Heart right ventricle (tissue), 16 donors: ENCODE data around the gene CPZ. TPM values are rescaled to one million over a fixed set of nuclear protein-coding genes. Genes with fewer than 3 reads are reported as not detected.
A peak's percentile ranks its signal among the peaks of the same experiment; 100 is the strongest.

Experiments
- ATAC-seq, 8 donors: fragments of 200-7000 bp; cut with Tn5 transposase; one replicate each; pipeline ENCODE4 v1.9.1; 2020; ENCODE audit warnings: mild to moderate bottlenecking in 8 of 8, moderate library complexity in 8 of 8, moderate number of reproducible peaks in 1 of 8
- DNase-seq, 2 donors: peaks; one replicate each; pipeline ENCODE4 v3.0.0-alpha.2; 2020
- H3K27ac ChIP-seq, 10 donors: fragments of 200-600 bp; sonication (generic) in 2 of 10; one replicate each; pipeline versions ENCODE4 v1.5.0 to v1.8.0; 2020 to 2022; ENCODE audit warnings: mild to moderate bottlenecking in 3 of 10
- H3K27me3 ChIP-seq, 7 donors: fragments of 200-600 bp; one replicate each; pipeline ENCODE4 v1.8.0; 2021 to 2022; ENCODE audit warnings: mild to moderate bottlenecking in 2 of 7
- H3K36me3 ChIP-seq, 9 donors: fragments of 200-600 bp; sonication (generic) in 1 of 9; one replicate each; pipeline versions ENCODE4 v1.5.0 to v1.8.0; 2020 to 2022; ENCODE audit warnings: mild to moderate bottlenecking in 2 of 9
- H3K4me1 ChIP-seq, 9 donors: fragments of 200-600 bp; sonication (generic) in 1 of 9; one replicate each; pipeline versions ENCODE4 v1.5.0 to v1.8.0; 2020 to 2022; ENCODE audit warnings: mild to moderate bottlenecking in 4 of 9
- H3K4me3 ChIP-seq, 10 donors: fragments of 200-600 bp; sonication (generic) in 2 of 10; one replicate each; pipeline versions ENCODE4 v1.5.0 to v1.8.0; 2020 to 2022; ENCODE audit warnings: mild to moderate bottlenecking in 7 of 10, moderate library complexity in 2 of 10
- H3K9me3 ChIP-seq, 11 donors: fragments of 200-600 bp in 10 of 11; sonication (generic) in 2 of 11; one replicate each; pipeline versions ENCODE4 v1.5.0 to v1.8.0; 2013 to 2022; ENCODE audit warnings: mild to moderate bottlenecking in 2 of 11, control low read depth in 1 of 11, moderate library complexity in 1 of 11
- CTCF ChIP-seq, 9 donors: fragments of 200-600 bp; sonication (generic) in 2 of 9; IDR thresholded peaks; one replicate each; pipeline versions ENCODE4 v1.5.0 to v1.8.0; 2021 to 2022; ENCODE audit warnings: antibody characterized with exemption in 9 of 9, mild to moderate bottlenecking in 5 of 9, moderate library complexity in 1 of 9
- WGBS, 2 donors: extraction: QIAGEN DNeasy Blood & Tissue Kit; methylation state at CpG; one replicate each; pipeline ENCODE4 v1.1.7; 2013; ENCODE audit warnings: inconsistent platforms in 1 of 2; 5-methylcytosine and 5-hydroxymethylcytosine counted together
- intact Hi-C, 10 donors: fragments of 100-400 bp; cut with DNase I; formaldehyde crosslinking; loops; one replicate each; pipeline versions ENCODE4 v1.11.1 to v1.14.2; 2022
- long read RNA-seq, 3 donors: library from polyadenylated mRNA; unstranded; transcript quantifications; one replicate each; pipeline ENCODE4 v2.0.0, GENCODE V29; 2020 to 2021
- polyA plus RNA-seq, 2 donors: library from polyadenylated mRNA; stranded (reverse); fragments of 200-250 nt; gene quantifications; one replicate each; pipeline ENCODE4 v1.2.3, GENCODE V29; 2013
- total RNA-seq, 10 donors: library from RNA; stranded (reverse); fragmentation: NEBNext Ultra II Directional in 3 of 10; extraction: Animal tissue kit (Norgen Biotek cat#: 25700) in 3 of 10; gene quantifications; one replicate each; pipeline versions ENCODE4 v1.2.1 to v1.2.4, GENCODE V29; 2021 to 2023
- donor health status: Arrhythmogenic right ventricular cardiomyopathy.
- donor health status: ischemic (EF 13 %, LVEDD 7.1; RV severe dilation, severe dysfunction).
- donor health status: healthy with polysubstance abuse.
- donor health status: DM: no; HTN: yes; CAD: no.
- donor health status: DM: no; HTN: no; CAD: no.
- donor health status: ischemic (EF 25% LVEDD 6.9; RV normal size, moderate dysfunction).
- donor health status: ischemic (EF 25% LVEDD 5.7; RV mildly dilated, moderate dysfunction).
- donor health status: healthy.
- donor health status: DM: yes; HTN: yes; CAD: no.
- donor health status: Ischemic cardiomyopathy.
- donor health status: ischemic (EF 35%, LVEDD 5.7; RV mildly dilated, moderate dysfunction).
- donor health status: nonischemic (EF 11% LVEDD 7.7; RV severe dilation, severe dysfunction).
- donor health status: DM: yes; HTN: yes; CAD: no.
- donor health status: PGD.
- donor health status: ischemic (EF 29% LVEDD 5.4; RV normal size, mild dysfunction).
- donor health status: nonischemic (EF 23%, LVEDD 6.1; RV moderate dilation, normal function).

Gene CPZ
- total RNA-seq = under 1 TPM in 5 of 10 donors, not detected in 5; 0.12 to 0.85 (median 0.37) TPM
- under 1 TPM; 0.70 to 0.80 TPM for polyA plus RNA-seq
- long read RNA-seq, donor 1 = 0 reads
- long read RNA-seq, donor 2 = 0 reads
- long read RNA-seq, donor 3, partial matches to known transcripts = 0 of 1 reads
- long read RNA-seq, donor 3, other reads (novel, unspliced or antisense) = 0 of 1 reads

GRCh38 chr4:8592366-8593263 is at the start of gene CPZ:
Gene CPZ (plus strand): TSS chr4:8592765. CDS start chr4:8592834, 69 bp downstream.
- peak in 2 of 8 donors; percentile 18 to 32 for ATAC-seq

GRCh38 chr4:8542776-8543525 is 49.6 kb upstream of the CPZ start:
- H3K27me3 ChIP-seq = peaks cover 0 to 8% (median 3%) of the 10 kb centered on the region in 7 donors
- intact Hi-C loops = no loop called here
- DNase-seq (no peak), ATAC-seq (no peak)
- no peaks in the 10 kb centered on the region for H3K36me3 ChIP-seq
- no peaks in the 10 kb centered on the region for H3K9me3 ChIP-seq
- WGBS, 2 donors = 87 to 89% methylated on average over 15 to 16 of the region's 16 CpGs
- H3K4me1 ChIP-seq = no peaks in the 10 kb centered on the region
- no peak for TF ChIP-seq CTCF (IDR thresholded peaks at IDR 0.05)
- no peak overlapping the region for H3K27ac ChIP-seq
- no peak overlapping the region for H3K4me3 ChIP-seq

More at GRCh38 chr4:8592366-8593263, at the start of gene CPZ:
- intact Hi-C loops = loop anchor here in 9 of 10 donors (2.0 to 10.0 kb wide), 5 partner anchors 120 to 350 kb away; no protein-coding TSS in a partner anchor
- WGBS, 2 donors = 2 to 3% methylated on average over 58 of the region's 58 CpGs
- no peaks in the 10 kb centered on the region for H3K9me3 ChIP-seq
- H3K4me3 ChIP-seq = peak within 1 kb of the TSS in 3 of 10 donors; percentile 10 to 14 (median 14)
- DNase-seq = no peak
- H3K27ac ChIP-seq = no peak within 1 kb of the TSS
- H3K36me3 ChIP-seq = no peaks in the 10 kb centered on the region
- no peak for TF ChIP-seq CTCF (IDR thresholded peaks at IDR 0.05)
- peaks cover 15 to 71% (median 61%) of the 10 kb centered on the region in 7 donors for H3K27me3 ChIP-seq
- H3K4me1 ChIP-seq = peaks cover 0 to 12% (median 0%) of the 10 kb centered on the region in 9 donors

GRCh38 chr4:8543623-8544022 is 48.9 kb upstream of the CPZ start:
- Histone ChIP-seq H3K27me3 (peaks cover 0 to 8% (median 3%) of the 10 kb centered on the region in 7 donors), H3K4me3 (no peak overlapping the region), H3K36me3 (no peaks in the 10 kb centered on the region), H3K27ac (no peak overlapping the region), H3K9me3 (no peaks in the 10 kb centered on the region), H3K4me1 (no peaks in the 10 kb centered on the region)
- ATAC-seq (no peak), DNase-seq (no peak)
- WGBS, 2 donors = 90 to 93% methylated on average over 10 of the region's 10 CpGs
- TF ChIP-seq CTCF (IDR thresholded peaks at IDR 0.05) = no peak
- intact Hi-C loops = no loop called here

- TF ChIP-seq CTCF (IDR thresholded peaks at IDR 0.05) = no peak
- 86 to 90% methylated on average over 3 of the region's 3 CpGs for WGBS, 2 donors
- DNase-seq (no peak), ATAC-seq (no peak)
- Histone ChIP-seq H3K4me1 (no peaks in the 10 kb centered on the region), H3K4me3 (no peak overlapping the region), H3K36me3 (no peaks in the 10 kb centered on the region), H3K27ac (no peak overlapping the region), H3K9me3 (no peaks in the 10 kb centered on the region), H3K27me3 (peaks cover 0 to 8% (median 3%) of the 10 kb centered on the region in 7 donors)
- intact Hi-C loops = no loop called here
Measured at GRCh38 chr4:8544282-8544681, 48.3 kb upstream of the CPZ start.
